GM12801 (cell line): ENCODE results near the gene VSX2.
A peak's percentile ranks its signal among the peaks of the same experiment; 100 is the strongest.

Source experiments
- TF ChIP-seq, protein P1 (sequence below): IDR thresholded peaks from one replicate; pipeline ENCODE4 v1.5.1; 2011; ENCODE audit warnings: control low read depth; ENCODE audit not compliant: insufficient read length; ENCODE audit errors: extremely low read depth

The VSX2 gene

DNA sequence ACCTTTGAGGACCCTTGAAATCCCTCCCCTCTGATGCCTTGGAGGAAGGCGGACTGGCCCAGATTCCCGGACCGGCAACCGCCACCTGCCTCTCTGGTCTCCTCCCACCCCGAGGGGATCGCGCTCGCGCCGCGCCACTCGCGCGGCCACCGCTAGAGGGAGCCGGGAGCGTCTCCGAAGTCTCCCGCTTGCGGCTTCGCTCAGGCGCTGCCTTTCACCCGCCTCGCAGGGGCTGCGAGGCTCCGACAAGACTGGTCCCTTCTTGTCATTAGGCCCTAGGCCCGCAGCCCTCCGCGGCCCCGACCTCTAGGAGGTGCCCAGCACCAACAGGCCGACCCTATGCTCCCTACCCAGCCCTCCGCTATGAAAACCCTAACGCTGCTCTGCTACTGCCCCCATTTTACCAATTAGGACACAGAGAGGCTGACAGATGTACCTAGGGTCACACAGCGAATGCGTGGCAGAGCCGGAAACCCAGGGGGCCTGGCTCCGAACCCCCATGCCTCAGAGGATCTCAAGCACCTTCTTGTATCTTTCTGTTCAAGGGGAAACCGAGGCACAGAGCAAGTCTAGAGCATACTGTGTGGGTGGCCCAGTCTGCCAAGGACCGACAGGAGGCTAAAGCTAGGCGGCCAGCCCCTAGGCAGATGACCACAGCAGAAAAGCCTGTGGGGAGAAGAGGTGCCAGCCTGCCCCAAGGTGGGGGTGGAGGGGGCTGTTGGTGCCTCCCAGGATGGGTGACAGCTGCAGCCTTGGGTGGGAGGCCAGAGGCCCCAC is 21.4 kb upstream of the VSX2 start:
- TF ChIP-seq, protein P1, sequence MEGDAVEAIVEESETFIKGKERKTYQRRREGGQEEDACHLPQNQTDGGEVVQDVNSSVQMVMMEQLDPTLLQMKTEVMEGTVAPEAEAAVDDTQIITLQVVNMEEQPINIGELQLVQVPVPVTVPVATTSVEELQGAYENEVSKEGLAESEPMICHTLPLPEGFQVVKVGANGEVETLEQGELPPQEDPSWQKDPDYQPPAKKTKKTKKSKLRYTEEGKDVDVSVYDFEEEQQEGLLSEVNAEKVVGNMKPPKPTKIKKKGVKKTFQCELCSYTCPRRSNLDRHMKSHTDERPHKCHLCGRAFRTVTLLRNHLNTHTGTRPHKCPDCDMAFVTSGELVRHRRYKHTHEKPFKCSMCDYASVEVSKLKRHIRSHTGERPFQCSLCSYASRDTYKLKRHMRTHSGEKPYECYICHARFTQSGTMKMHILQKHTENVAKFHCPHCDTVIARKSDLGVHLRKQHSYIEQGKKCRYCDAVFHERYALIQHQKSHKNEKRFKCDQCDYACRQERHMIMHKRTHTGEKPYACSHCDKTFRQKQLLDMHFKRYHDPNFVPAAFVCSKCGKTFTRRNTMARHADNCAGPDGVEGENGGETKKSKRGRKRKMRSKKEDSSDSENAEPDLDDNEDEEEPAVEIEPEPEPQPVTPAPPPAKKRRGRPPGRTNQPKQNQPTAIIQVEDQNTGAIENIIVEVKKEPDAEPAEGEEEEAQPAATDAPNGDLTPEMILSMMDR: peak; percentile 89

DNA sequence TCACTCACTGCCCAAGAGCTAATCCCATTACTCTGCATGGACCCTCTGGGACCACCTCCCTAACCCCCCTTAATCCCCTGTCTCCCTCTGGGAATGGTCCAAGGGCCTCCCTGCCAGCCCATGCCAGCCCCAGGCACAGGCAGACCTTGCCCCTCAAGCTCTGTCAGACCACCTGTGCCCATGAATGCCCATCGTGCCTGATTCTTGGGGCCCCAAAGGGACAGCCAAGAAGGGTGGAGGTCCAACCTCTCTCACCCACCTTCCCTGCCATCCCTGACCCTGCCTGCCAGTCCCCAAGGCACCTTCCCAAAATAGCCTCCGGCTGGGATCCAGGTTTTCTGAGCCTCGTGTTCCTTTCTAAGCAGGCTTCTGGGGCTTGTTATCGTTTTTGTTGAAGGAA is 20.8 kb upstream of the VSX2 start:
- TF ChIP-seq, protein P1: no peak

DNA sequence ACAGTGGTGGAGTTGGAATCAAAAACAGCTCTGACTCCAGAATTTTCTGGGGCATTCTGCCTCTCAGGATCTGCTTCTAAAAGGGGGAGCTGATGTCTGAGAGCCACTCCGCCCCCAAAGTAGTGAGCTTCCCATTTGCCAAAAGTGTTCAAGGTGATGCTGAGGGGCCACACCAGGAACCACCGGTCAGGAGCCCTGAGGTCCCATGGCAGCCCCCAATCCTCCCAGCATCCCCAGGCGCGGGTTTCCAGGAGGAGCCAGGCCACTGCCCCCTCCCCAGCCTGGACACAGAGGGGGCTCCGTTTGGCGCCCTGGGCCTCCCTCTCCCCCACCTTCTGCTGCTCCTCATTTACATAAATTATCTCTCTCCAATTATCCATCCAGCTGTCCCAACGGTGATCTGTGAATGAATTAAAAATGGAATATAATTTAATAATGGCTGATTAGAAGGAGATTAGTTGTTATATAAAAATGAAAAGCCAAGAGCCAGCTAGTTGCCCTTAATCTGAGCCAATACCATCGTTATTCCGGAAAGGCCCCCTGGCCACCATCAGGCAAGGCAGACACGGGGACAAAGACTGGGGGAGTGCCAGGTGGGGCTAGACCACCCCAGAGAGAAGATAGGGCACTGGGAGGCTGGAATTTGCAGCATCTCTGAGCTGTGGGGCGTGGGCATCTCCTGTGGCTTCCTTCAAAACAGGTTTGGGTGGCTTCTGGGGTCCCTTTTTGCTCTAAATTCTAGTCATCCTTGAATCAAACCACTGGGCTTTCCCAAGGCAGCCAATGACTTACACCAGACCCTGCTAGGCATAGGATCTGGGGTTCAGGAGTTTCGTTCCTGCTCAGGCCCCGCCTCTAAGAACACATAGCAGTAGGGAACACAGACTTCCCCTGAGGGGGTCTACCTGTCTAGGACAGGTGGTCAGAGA is 19.7 kb upstream of the VSX2 start:
- TF ChIP-seq, protein P1: no peak

DNA sequence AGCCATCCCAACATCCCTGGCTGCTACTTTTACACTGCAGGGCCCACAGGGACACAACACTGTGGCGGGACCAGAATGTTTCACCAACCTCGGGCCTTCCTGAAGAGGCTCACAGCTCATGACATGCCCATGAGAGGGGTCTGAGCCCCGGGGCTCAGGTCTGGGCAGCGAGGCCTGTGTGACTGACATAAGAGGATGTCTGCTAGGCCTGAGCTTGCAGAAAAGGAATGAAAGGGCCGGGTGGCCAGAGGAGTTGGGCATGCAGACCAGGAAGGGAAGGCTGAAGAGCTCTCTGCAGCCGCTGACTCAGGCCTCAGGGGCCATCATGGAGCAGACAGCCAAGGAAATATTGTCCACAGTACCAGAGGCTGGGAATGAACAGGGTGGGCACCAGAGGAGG is 18.3 kb upstream of the VSX2 start:
- TF ChIP-seq, protein P1: no peak

DNA sequence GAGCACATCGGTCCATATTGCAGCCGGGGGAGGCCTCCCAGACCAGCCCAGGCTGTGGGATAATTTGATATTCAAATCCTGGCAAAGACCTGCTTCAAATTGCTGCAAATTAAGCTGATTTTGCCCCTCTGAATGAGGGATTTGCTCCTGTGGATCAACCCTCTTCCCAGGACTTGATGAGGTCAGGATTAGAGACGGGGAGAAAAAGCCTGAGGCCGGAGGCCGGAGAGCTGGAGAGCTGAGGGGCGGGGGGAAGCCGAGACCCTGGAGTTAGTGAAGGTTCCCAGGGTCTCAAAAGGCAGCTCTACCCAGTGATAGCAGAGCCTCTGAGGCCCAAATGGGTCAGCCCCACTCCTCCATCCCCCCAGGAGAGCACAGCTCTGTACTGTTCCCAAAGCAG is 17.5 kb upstream of the VSX2 start:
- TF ChIP-seq, protein P1: no peak

DNA sequence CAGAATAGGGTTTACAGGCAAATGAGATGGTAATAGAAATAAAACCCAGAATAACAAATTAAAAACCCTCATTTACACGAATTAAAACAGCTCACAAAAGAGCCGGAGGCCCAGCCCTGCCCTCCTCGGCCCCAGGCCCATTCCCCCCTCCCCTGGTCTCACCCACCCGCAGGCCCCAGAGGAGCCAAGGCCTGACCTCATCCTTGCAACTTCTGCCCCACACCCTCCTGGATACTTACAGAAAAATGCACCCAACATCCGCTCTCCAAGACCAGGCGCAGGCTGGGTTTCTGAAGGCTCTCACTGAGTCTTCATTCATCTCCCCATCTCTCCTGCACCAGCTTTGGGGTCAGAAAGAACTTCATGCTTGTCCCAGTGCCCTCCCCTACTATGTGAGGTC is 16.2 kb upstream of the VSX2 start:
- TF ChIP-seq, protein P1: no peak

DNA sequence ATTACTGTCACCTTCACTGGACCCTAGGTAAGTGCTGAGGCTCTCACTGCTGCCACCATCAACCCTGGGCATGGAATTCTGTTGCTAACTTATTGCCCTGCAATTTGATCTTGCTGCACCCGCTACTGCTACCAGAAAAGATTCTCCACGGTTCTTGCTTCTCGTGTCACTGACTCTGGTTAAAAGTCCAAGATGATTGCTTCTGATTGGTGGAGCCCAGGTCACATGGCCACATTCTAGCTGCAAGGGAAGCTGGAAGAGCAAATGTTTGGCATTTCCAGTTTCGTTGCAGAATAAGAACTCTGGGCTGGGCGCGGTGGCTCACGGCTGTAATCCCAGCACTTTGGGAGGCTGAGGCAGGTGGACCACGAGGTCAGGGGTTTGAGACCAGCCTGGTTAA is 7.5 kb upstream of the VSX2 start:
- TF ChIP-seq, protein P1: no peak
